Body of pancreas (tissue), 4 donors: ENCODE data around the gene UST.

ENCODE experiments used
- POLR2A ChIP-seq, 3 donors: fragments of 450-650 bp; IDR thresholded peaks; one replicate each; pipeline ENCODE4 v1.6.1; 2016; ENCODE audit warnings: antibody characterized with exemption in 3 of 3, mild to moderate bottlenecking in 2 of 3
- TF ChIP-seq, protein P1 (sequence below), 7 experiments: fragments of 450-650 bp in 4 of 7; fragments of 200-600 bp in 3 of 7; sonication (generic) in 3 of 7; IDR thresholded peaks; one replicate each; pipeline ENCODE4 v1.5.1; 2016 to 2019; ENCODE audit warnings: antibody characterized with exemption in 7 of 7

DNA sequence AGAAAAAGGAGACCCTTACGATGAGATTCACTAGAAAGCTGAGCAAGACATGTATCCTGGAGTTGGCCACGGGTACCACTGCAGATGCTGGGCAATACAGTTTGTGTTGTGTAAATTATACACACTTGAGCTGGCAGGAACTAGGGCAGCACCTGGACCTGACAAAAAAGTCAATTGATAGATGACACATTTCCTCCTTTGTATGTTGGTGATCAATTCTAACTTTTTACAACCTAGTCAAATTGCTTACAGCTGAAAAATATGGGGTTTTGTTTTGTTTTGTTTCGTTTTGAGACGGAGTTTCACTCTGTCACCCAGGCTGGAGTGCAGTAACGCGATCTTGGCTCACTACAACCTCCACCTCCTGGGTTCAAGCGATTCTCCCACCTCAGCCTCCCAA lies 108.9 kb downstream of the UST start:
- TF ChIP-seq, protein P1, sequence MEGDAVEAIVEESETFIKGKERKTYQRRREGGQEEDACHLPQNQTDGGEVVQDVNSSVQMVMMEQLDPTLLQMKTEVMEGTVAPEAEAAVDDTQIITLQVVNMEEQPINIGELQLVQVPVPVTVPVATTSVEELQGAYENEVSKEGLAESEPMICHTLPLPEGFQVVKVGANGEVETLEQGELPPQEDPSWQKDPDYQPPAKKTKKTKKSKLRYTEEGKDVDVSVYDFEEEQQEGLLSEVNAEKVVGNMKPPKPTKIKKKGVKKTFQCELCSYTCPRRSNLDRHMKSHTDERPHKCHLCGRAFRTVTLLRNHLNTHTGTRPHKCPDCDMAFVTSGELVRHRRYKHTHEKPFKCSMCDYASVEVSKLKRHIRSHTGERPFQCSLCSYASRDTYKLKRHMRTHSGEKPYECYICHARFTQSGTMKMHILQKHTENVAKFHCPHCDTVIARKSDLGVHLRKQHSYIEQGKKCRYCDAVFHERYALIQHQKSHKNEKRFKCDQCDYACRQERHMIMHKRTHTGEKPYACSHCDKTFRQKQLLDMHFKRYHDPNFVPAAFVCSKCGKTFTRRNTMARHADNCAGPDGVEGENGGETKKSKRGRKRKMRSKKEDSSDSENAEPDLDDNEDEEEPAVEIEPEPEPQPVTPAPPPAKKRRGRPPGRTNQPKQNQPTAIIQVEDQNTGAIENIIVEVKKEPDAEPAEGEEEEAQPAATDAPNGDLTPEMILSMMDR (IDR thresholded peaks at IDR 0.05) = no peak
- no peak for TF ChIP-seq POLR2A (IDR thresholded peaks at IDR 0.05)
